Panc1 (cell line): ENCODE data around the gene NKAIN2. TPM values are rescaled to one million over a fixed set of nuclear protein-coding genes. Genes with fewer than 3 reads are reported as not detected.

Experiments used
- ATAC-seq: fragments of 200-7000 bp; cut with Tn5 transposase; 2 replicates; pipeline ENCODE4 v1.9.1; 2020; ENCODE audit warnings: mild to moderate bottlenecking, moderate library complexity
- BruUV-seq: library from RNA; stranded (reverse); fragments of 400-500 nt; replicated peaks from 2 replicates; lab custom pipeline; 2021; lab: Mats Ljungman, UMichigan
- CTCF ChIA-PET: fragments of 300-600 bp; sonication (Branson Sonifier 250); formaldehyde crosslinking; loops from one replicate; lab custom pipeline; 2022; ENCODE audit warnings: antibody characterized with exemption; lab: Charles Lee
- POLR2A ChIA-PET: fragments of 300-600 bp; sonication (Branson Sonifier 250); formaldehyde crosslinking; loops from one replicate; lab custom pipeline; 2022; ENCODE audit warnings: antibody characterized with exemption; lab: Charles Lee
- DNase-seq: peaks from one replicate; pipeline ENCODE4 v3.0.0-alpha.2; 2010; ENCODE audit warnings: low read depth, low spot score
- H3K27ac ChIP-seq: 2 replicates; pipeline ENCODE4 v1.5.1; 2011; ENCODE audit warnings: mild to moderate bottlenecking, low read length, inconsistent platforms
- H3K27me3 ChIP-seq: fragments of 200-500 bp; sonication (Bioruptor generic); 2 replicates; pipeline ENCODE4 v1.6.0; 2014; ENCODE audit warnings: low read length, inconsistent platforms; ENCODE audit not compliant: control insufficient read depth, insufficient read depth
- H3K36me3 ChIP-seq: fragments of 200-500 bp; sonication (Bioruptor generic); 2 replicates; pipeline ENCODE4 v1.5.1; 2014; ENCODE audit warnings: inconsistent platforms, mild to moderate bottlenecking, low read length, moderate library complexity; ENCODE audit not compliant: control insufficient read depth, insufficient read depth
- H3K4me1 ChIP-seq: 2 replicates; pipeline ENCODE4 v1.5.1; 2011; ENCODE audit warnings: inconsistent platforms, mild to moderate bottlenecking, low read length, moderate library complexity; ENCODE audit not compliant: control insufficient read depth, insufficient read depth
- H3K4me3 ChIP-seq, 2 experiments: 2 replicates each; pipeline ENCODE4 v1.5.1; 2011 to 2012; ENCODE audit warnings: low read depth in 2 of 2, low read length in 2 of 2, mild to moderate bottlenecking in 2 of 2, inconsistent platforms in 1 of 2, moderate library complexity in 1 of 2
- H3K9me3 ChIP-seq: fragments of 200-500 bp; sonication (Bioruptor generic); 2 replicates; pipeline ENCODE4 v1.5.1; 2014; ENCODE audit warnings: low read depth, mild to moderate bottlenecking, inconsistent platforms, low read length, moderate library complexity; ENCODE audit not compliant: control insufficient read depth, insufficient read depth
- POLR2AphosphoS5 ChIP-seq: IDR thresholded peaks from 2 replicates; pipeline ENCODE4 v1.6.1; 2012; ENCODE audit warnings: mild to moderate bottlenecking, low read depth, low read length, moderate library complexity
- SIN3A ChIP-seq: IDR thresholded peaks from 2 replicates; pipeline ENCODE4 v1.6.1; 2012; ENCODE audit warnings: low read depth, mild to moderate bottlenecking, low read length, moderate library complexity, borderline replicate concordance; ENCODE audit not compliant: insufficient read depth
- TCF7L2 ChIP-seq: IDR thresholded peaks from 2 replicates; pipeline ENCODE4 v1.6.1; 2011; ENCODE audit warnings: mild to moderate bottlenecking, low read depth, low read length, inconsistent platforms
- in situ Hi-C: cut with HindIII; loops from 2 replicates; pipeline ENCODE4 v1.10.0; 2016; ENCODE audit warnings: low sequenced_read_pairs, low pct_unique_long_range_greater_than_20kb
- intact Hi-C: fragments of 100-400 bp; cut with micrococcal nuclease; formaldehyde crosslinking; loops from one replicate; pipeline ENCODE4 v1.10.0; 2022; ENCODE audit not compliant: unreplicated experiment
- total RNA-seq: library from RNA; stranded (reverse); gene quantifications from one replicate; pipeline ENCODE4 v1.2.1, GENCODE V29; 2021; ENCODE audit not compliant: unreplicated experiment
- TF ChIP-seq, protein P1 (sequence below), 2 experiments: IDR thresholded peaks; 2 replicates each; pipeline ENCODE4 v1.6.1; 2011 to 2012; ENCODE audit warnings: low read depth in 2 of 2, control low read depth in 1 of 2, low read length in 1 of 2, mild to moderate bottlenecking in 1 of 2, moderate library complexity in 1 of 2; ENCODE audit not compliant: insufficient read depth in 1 of 2
- TF ChIP-seq, protein P2 (sequence below): fragments of 450-650 bp; IDR thresholded peaks from 2 replicates; pipeline ENCODE4 v1.5.1; 2017; ENCODE audit warnings: mild to moderate bottlenecking

Gene NKAIN2
- total RNA-seq, 1 experiment from 2014 or later: 2.6 TPM

DNA sequence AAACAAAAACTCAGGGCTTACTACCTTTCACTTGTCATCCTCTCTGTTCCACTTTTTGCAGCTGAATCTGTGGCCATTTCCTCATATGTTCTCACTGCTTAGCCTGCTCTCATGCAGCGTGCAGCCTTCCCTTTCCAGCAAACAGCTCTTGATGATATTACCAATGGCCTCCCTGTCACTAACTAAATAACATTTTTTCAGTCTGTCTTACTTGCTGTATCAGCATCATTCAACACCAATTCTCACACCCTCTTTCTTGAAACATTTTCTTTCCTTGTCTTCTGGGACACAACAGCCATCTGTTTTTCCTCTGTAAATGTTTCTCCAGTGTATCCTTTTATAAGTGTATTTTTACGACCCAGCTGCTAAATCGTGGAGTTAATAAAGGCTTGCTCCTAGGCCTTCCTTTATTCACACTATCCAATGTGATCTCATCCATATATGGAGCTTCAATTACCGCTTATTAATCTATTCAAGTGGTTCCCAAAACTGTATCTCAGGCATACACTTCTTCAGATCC lies 634.9 kb downstream of the NKAIN2 start:
- DNase-seq: no peak
- TF ChIP-seq, protein P1, sequence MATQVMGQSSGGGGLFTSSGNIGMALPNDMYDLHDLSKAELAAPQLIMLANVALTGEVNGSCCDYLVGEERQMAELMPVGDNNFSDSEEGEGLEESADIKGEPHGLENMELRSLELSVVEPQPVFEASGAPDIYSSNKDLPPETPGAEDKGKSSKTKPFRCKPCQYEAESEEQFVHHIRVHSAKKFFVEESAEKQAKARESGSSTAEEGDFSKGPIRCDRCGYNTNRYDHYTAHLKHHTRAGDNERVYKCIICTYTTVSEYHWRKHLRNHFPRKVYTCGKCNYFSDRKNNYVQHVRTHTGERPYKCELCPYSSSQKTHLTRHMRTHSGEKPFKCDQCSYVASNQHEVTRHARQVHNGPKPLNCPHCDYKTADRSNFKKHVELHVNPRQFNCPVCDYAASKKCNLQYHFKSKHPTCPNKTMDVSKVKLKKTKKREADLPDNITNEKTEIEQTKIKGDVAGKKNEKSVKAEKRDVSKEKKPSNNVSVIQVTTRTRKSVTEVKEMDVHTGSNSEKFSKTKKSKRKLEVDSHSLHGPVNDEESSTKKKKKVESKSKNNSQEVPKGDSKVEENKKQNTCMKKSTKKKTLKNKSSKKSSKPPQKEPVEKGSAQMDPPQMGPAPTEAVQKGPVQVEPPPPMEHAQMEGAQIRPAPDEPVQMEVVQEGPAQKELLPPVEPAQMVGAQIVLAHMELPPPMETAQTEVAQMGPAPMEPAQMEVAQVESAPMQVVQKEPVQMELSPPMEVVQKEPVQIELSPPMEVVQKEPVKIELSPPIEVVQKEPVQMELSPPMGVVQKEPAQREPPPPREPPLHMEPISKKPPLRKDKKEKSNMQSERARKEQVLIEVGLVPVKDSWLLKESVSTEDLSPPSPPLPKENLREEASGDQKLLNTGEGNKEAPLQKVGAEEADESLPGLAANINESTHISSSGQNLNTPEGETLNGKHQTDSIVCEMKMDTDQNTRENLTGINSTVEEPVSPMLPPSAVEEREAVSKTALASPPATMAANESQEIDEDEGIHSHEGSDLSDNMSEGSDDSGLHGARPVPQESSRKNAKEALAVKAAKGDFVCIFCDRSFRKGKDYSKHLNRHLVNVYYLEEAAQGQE (IDR thresholded peaks at IDR 0.05; ENCODE audit: insufficient read depth in 1 of 2, low read depth in 2 of 2, low read length in 1 of 2): no peak
- TF ChIP-seq SIN3A: no peak
- TF ChIP-seq, protein P2, sequence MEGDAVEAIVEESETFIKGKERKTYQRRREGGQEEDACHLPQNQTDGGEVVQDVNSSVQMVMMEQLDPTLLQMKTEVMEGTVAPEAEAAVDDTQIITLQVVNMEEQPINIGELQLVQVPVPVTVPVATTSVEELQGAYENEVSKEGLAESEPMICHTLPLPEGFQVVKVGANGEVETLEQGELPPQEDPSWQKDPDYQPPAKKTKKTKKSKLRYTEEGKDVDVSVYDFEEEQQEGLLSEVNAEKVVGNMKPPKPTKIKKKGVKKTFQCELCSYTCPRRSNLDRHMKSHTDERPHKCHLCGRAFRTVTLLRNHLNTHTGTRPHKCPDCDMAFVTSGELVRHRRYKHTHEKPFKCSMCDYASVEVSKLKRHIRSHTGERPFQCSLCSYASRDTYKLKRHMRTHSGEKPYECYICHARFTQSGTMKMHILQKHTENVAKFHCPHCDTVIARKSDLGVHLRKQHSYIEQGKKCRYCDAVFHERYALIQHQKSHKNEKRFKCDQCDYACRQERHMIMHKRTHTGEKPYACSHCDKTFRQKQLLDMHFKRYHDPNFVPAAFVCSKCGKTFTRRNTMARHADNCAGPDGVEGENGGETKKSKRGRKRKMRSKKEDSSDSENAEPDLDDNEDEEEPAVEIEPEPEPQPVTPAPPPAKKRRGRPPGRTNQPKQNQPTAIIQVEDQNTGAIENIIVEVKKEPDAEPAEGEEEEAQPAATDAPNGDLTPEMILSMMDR: no peak
- no peak for TF ChIP-seq TCF7L2
- TF ChIP-seq POLR2AphosphoS5: no peak
- in situ Hi-C loops: no loop called here
- no peaks in the 10 kb centered on the region for H3K27me3 ChIP-seq
- CTCF ChIA-PET: no interaction called here
- no peak for ATAC-seq
- POLR2A ChIA-PET: no interaction called here
- no peaks in the 10 kb centered on the region for H3K9me3 ChIP-seq
- peak overlapping the region; percentile 25; the same call in 1 of the 2 replicates for H3K27ac ChIP-seq
- no peaks in the 10 kb centered on the region for H3K4me1 ChIP-seq
- BruUV-seq: no TSS peak
- intact Hi-C loops: no loop called here
- no peaks in the 10 kb centered on the region for H3K36me3 ChIP-seq
- no peak overlapping the region for H3K4me3 ChIP-seq

DNA sequence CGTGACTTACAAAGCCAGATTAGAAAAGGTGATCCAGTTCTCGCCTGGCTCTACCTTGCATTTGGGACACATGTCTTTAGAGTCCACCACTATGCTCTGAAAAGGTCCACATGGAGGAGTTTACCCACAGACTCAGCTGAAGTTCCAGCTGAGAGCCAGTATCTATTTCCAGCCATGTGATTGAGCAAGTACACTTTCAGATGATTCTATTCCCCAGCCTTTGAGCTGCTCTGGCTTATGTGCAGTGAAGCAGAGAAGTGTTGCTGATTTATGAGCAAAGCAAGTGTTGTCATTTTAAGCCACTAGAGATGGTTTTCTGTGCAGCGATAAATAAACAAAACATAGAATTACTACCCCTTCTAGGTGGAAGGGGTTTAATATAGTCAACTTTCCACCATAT lies 637.8 kb downstream of the NKAIN2 start:
- no peaks in the 10 kb centered on the region for H3K4me1 ChIP-seq
- ATAC-seq (no peak), DNase-seq (no peak)
- intact Hi-C loops (no loop called here), in situ Hi-C loops (no loop called here)
- TF ChIP-seq, protein P2: no peak
- TF ChIP-seq POLR2AphosphoS5: no peak
- TF ChIP-seq, protein P1 (IDR thresholded peaks at IDR 0.05; ENCODE audit: insufficient read depth in 1 of 2, low read depth in 2 of 2, low read length in 1 of 2): no peak
- TF ChIP-seq TCF7L2: no peak
- no peak for TF ChIP-seq SIN3A
- ChIA-PET CTCF (no interaction called here), POLR2A (no interaction called here)
- no TSS peak for BruUV-seq
- H3K27me3 ChIP-seq: no peaks in the 10 kb centered on the region
- H3K27ac ChIP-seq: no peak overlapping the region
- H3K36me3 ChIP-seq: no peaks in the 10 kb centered on the region
- no peak overlapping the region for H3K4me3 ChIP-seq
- H3K9me3 ChIP-seq: no peaks in the 10 kb centered on the region
